HPDE6-E6E7 (cell line): ENCODE data around the gene VPS35.

Experiments
- DNase-seq: peaks from one replicate; pipeline ENCODE4 v3.0.0; 2011; ENCODE audit warnings: missing footprints; ENCODE audit errors: extremely low spot score

The VPS35 gene

GRCh38 chr16:46688654-46689364 lies at the start of gene VPS35:
VPS35 (minus strand) TSS chr16:46689178; CDS start chr16:46689133, 45 bp downstream.
- DNase-seq, result peak; percentile 97

DNA sequence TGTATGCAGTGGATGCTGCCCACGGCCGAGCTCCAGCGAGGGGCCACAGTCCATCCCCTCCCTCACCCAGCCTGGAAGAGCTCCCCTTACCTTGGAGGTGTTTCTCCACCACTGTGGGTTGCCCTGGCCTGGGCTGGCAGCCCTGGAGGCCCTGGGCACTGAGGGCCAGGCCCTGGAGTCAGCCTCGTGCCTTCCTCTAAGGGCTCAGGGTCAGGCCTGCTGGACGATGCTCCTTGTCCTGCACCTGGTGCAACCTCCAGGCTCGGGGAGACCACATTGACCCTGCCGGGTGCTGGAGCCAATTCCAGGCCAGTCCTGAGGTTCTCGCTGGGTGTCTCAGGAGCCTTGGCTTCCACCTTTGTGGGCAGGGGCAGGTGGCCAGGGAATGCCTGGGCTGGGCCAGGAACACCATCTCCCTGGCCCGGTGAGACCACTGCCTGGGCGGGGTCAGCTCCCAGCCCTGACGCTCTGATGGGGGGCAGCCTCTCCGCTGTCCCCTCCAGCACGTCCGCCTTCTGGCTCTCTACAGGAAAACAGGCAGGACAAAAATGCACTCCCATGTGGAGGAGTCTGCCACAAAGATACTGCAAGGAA lies 48.7 kb upstream of the VPS35 start:
- no peak for DNase-seq

- no peak for DNase-seq
Measured at GRCh38 chr16:46736695-46737094, 47.7 kb upstream of the VPS35 start.

DNA sequence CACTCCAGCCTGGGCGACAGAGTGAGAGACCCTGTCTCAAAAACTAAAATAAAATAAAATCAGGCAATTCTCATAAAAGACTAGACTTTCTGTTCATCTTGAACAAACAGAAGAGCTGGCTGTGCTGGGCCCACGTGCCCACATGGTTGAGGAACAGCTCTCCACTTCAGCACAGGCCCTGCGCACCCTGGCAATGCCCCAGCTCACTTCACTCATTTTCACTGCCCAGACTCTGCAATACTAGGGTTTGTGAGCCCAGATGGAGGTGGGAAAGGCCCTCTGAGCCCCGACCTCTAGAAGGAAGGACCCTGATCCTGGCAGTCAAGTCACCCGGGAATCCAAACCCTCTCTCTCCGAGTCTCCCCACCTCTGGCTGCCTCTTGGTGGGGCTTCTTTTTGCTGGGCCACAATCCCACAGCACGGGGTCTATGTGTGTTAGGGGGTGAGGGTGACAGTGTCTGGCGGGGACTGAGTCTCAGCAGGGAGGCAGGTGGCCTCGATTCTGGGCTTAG lies 44.4 kb upstream of the VPS35 start:
- no peak for DNase-seq

- no peak for DNase-seq
Measured at GRCh38 chr16:46732561-46732960, 43.6 kb upstream of the VPS35 start.

- no peak for DNase-seq
Measured at GRCh38 chr16:46731691-46732555, 42.9 kb upstream of the VPS35 start.

GRCh38 chr16:46730801-46731690 lies 42.1 kb upstream of the VPS35 start:
- DNase-seq, result no peak

DNA sequence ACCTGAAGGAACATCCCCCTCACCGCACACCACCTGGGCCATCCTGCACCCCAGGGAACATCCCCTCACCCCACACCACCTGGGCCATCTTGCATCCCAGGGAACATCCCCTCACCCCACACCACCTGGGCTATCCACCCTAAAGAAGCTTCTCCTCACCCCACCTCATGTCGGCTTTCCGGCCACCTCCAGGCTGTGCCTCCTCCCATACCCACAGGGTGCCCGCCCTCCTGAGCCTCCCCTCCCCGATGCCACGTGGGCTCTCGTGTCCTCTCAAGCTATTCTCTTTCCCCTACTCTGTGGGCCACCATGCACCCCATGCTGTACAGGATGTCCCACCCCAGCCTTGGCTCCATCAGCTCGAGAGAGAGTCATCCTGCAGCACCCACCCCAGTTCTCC lies 41.1 kb upstream of the VPS35 start:
- DNase-seq, result no peak

DNA sequence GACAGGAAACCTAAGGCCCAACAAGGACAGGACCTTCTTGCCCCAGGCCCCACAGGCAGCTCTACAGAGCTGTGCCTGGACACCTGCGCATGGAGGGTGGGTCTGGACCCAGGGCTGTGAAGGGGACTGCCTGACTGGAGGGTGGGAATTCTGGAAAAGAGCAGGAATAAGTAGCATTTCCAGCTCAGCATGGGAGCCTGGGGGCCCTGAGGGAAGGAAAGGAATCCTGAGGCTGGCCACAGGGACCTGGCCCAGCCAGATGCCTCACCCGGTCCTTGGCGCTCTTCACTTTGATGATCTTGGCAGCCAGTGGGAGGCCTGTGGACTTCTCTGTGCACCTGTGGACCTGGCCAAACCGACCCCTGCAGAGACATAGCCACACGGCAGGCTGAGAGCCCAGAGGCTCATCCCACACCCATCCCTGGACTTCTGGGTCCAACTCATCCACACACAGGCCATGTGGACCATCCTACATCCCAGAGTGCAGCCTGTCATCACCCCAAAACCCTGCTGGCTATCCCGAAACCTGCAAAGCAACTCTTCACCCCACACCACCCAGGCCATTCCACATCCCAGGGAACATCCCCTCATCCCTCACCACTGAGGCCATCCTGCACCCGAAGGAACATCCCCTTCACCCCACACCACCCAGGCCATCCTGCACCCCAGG lies 40.5 kb upstream of the VPS35 start:
- no peak for DNase-seq

- DNase-seq, result no peak
Measured at GRCh38 chr16:46728806-46729205, 39.8 kb upstream of the VPS35 start.

- no peak for DNase-seq
Measured at GRCh38 chr16:46727630-46728029, 38.7 kb upstream of the VPS35 start.

DNA sequence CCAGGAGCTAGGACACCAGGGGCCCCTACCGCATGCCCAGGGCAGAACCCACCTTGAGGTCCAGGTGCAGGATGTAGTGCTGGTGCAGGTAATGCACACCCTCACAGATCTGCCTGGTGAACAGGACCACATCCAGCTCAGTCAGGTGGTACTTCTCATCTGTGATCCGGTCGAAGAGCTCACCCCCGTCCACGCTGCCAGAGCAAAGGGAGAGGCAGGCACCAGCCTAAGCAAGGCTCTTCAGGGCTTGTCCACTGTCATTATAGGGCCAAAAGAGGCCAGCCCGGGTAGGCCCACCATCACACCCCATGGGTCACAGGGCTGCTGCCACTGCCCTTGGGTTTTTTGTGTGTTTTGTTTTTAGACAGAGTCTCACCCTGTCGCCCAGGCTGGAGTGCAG lies 38.2 kb upstream of the VPS35 start:
- no peak for DNase-seq

- DNase-seq, result no peak
Measured at GRCh38 chr16:46721885-46722284, 32.9 kb upstream of the VPS35 start.

GRCh38 chr16:46720619-46721018 lies 31.6 kb upstream of the VPS35 start:
- DNase-seq, result no peak

- DNase-seq, result no peak
Measured at GRCh38 chr16:46719528-46719927, 30.6 kb upstream of the VPS35 start.

DNA sequence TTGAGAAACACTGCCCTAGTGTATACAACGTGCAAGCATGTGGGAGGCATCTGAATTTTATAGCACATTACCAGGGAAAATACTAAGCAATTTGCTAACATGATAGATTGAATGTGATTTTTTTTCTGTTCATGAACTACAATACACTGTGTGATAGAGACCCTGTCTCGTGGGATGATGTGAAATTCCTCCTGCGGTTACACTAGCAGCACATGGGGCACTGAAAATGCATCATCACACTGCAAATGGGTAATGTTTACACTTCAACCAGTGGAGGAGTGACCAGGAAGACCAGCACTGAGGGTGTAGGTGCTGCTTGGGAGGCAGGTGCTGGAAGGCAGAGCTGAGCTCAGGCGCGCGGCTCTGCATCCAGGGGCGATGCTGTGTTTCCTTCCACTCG lies 29.2 kb upstream of the VPS35 start:
- no peak for DNase-seq

DNA sequence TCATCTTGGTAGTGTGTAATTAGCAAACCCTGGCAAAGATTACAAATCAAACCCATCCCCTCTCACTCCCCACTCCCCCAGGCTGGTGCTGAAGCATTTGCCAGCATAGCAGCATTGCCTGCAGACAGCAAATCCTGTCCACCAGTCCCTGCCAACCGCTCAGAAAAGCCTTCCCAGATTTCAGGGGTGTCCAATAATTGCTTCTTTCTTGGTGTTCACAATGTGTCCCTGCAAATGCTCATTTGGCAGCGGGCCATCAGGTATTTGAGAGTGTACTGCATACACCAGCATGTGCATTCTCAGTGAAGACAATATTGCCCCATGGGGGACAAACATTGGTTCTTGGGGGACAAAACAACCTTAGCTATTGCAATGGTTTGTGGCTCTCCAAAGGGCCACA lies 28.7 kb upstream of the VPS35 start:
- DNase-seq, result no peak

- DNase-seq, result no peak
Measured at GRCh38 chr16:46715769-46716305, 26.9 kb upstream of the VPS35 start.

DNA sequence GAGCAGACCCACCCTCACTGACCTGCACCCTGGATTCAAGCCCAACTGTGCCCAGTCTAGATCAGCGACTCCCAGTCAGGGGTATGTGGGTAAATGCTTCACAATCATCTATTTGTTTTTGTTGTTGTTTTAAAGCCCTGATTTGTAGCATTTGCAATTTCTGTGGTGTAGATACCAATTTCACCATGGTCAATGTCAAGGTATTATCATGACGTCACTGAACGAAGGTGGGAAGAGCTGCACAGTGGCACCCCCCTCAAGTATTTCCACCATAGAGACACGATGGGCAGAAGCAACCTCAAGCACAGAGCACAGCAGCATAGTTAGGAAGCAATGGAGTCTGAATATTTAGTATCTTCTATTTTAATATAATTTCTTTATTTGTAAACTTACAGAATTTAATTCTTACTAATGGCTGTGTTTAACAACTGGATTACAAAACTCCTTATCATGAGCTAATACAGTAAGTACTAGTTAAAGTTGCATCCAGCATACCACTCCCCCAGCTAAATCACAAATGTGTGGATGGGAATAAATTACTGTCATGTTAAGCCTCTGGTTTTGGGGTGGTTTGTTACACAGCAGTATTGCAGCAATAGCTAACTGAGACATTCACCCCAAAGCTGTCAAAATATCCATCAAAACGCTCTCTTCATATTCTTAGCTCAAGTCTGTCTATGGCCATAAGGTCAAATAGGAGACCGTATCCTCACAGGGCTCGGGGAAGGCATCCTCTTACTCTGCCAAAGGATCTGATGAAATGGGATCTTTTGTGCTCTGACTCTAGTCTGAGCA lies 26.0 kb upstream of the VPS35 start:
- DNase-seq, result no peak

GRCh38 chr16:46713634-46714033 lies 24.7 kb upstream of the VPS35 start:
- DNase-seq, result no peak
